COR-L47 (cell line): ENCODE measurements around the gene CYP2C19.
"Not testable (repeated sequence)": the region's sequence is repeated elsewhere in the genome, so short reads cannot be mapped to it uniquely, and the experiment has no call there.

Experiments
- DNase-seq: peaks from one replicate; lab custom pipeline; 2025; lab: John Stamatoyannopoulos, UW

The CYP2C19 gene

DNA sequence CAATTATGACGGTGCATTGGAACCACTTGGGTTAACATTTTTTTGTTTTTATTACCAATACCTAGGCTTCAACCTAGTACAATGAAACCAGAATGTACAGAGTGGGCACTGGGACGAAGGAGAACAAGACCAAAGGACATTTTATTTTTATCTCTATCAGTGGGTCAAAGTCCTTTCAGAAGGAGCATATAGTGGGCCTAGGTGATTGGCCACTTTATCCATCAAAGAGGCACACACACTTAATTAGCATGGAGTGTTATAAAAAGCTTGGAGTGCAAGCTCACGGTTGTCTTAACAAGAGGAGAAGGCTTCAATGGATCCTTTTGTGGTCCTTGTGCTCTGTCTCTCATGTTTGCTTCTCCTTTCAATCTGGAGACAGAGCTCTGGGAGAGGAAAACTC lies at the start of gene CYP2C19:
CYP2C19 (plus strand) TSS at position 289 of the 400 bp plus-strand sequence; CDS start at position 314, 25 bp downstream.
- DNase-seq: no peak

- DNase-seq: no peak
These were observed 36.6 kb upstream of the CYP2C19 start for GRCh38 chr10:94725871-94726270.

DNA sequence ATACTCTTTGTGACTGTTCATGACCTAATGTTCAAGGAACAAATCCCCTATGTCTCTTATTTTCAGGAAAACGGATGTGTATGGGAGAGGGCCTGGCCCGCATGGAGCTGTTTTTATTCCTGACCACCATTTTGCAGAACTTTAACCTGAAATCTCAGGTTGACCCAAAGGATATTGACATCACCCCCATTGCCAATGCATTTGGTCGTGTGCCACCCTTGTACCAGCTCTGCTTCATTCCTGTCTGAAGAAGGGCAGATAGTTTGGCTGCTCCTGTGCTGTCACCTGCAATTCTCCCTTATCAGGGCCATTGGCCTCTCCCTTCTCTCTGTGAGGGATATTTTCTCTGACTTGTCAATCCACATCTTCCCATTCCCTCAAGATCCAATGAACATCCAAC lies 27.3 kb upstream of the CYP2C19 start:
- DNase-seq: no peak

DNA sequence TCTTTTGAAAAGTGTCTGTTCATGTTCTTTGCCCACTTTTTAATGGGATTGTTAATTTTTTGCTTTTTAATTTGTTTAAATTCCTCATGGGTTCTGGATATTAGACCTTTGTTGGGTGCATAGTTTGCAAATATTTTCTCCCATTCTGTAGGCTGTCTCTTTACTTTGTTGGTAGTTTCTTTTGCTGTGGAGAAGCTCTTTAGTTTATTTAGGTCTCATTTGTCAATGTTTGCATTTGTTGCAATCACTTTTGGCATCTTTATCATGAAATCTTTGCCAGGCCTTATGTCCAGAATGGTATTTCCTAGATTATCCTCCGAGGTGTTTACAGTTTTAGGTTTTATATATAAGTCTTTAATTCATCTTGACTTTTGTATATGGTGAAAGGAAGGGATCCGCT lies 23.9 kb upstream of the CYP2C19 start:
- DNase-seq: no peak

DNA sequence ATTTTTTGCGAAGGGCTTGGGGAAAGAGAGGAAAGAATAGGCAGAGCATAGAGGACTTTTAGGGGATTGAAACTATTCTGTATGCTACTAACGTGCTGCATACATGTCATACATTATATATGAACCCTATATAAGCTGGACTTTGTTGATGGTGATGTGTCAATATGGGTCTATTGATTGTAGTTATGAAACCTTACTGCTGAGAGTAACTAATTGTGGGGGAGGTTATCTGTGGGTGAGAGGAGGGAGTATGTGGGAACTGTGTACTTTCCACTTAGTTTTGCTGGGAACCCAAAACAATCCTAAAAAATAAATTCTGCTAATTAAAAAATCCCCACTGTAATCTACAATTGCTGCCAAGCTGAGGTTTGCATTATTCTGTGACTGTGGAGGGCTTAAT lies 15.3 kb upstream of the CYP2C19 start:
- no peak for DNase-seq

DNA sequence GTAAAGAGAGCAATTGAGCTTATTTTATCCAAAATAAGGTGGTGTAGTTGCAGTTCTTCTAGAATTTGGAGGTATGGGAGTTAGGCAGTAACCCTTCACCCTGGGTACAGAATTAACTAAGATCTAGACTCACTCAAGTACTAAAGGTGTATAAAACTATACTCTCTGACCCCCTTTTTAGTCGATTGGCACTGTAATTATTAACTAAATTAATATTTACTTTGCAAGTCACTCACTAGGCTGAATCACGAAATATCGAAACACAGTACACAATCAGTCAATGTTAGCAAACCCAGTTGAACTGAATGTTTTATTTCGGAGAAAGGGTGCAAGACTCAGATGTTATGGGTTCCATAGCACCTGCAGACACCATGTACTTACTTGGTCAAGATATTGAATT lies 14.6 kb upstream of the CYP2C19 start:
- no peak for DNase-seq

DNA sequence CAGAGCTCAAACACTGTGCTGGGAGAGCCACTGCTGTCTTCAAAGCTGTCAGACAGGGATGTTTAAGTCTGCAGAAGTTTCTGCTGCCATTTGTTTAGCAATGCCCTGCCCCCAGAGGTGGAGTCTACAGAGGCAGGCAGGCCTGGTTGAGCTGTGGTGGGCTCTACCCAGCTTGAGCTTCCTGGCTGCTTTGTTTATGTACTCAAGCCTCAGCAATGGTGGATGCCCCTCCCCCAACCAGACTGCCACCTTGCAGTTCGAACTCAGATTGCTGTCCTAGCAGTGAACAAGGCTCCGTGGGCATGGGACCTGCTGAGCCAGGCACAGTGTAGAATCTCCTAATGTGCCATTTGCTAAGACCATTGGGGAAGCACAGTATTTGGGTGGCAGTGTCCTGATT lies 4.6 kb upstream of the CYP2C19 start:
- no peak for DNase-seq

- DNase-seq: no peak
These were observed 1.8 kb upstream of the CYP2C19 start for GRCh38 chr10:94760586-94761178.

- DNase-seq: not testable (repeated sequence)
These were observed 12.9 kb downstream of the CYP2C19 start for GRCh38 chr10:94775425-94775824.

DNA sequence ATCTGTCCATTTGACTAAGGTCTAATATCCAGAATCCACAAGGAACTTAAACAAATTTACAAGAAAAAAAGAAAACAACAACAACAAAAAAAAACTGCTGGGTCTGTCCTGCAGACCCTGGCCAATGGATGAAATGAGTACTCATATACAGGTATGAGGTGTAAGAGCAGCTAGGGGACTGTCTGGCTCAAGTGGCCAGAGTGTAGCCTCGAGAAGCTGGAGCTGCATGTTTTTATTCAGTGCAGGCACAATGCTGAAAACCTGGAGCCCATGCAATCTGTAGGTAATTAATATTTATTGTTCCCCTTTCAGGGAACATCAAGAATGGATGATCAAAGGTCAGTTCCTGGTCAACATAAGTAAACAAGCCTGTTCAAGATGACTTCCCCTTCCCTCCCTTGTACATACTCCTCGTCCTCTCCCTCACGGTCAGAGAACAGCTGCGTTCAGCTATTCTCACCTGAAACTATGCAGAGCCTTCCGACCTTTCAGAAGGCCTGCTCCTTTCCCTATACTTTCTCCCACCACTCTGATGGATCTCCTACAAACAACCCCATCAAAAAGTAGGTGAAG lies 15.5 kb downstream of the CYP2C19 start:
- DNase-seq: no peak

- DNase-seq: no peak
These were observed 18.4 kb downstream of the CYP2C19 start for GRCh38 chr10:94780844-94781243.

- DNase-seq: no peak
These were observed 21.8 kb downstream of the CYP2C19 start for GRCh38 chr10:94784256-94784655.

GRCh38 chr10:94785211-94785610 lies 22.7 kb downstream of the CYP2C19 start:
- DNase-seq: no peak

DNA sequence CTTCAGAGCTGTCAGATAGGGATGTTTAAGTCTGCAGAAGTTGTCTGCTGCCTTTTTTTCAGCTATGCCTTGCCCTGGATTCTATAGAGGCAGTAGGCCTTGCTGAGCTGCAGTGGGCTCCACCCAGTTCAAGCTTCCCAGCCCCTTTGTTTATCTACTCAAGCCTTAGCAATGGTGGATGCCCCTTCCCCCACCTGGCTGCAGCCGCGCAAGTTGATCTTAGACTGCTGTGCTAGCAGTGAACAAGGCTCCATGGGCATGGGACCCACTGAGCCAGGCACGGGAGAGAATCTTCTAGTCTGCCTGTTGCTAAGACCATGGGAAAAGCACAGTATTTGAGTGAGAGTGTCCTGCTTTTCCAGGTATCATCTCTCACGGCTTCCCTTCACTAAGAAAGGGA lies 38.1 kb downstream of the CYP2C19 start:
- not testable (repeated sequence) for DNase-seq

GRCh38 chr10:94803307-94803706 lies 40.8 kb downstream of the CYP2C19 start:
- DNase-seq: no peak

- DNase-seq: not testable (repeated sequence)
These were observed 67.5 kb downstream of the CYP2C19 start for GRCh38 chr10:94830025-94830424.

- no peak for DNase-seq
These were observed 83.7 kb downstream of the CYP2C19 start for GRCh38 chr10:94846204-94846603.

- no peak for DNase-seq
These were observed 88.3 kb downstream of the CYP2C19 start for GRCh38 chr10:94850766-94851165.

DNA sequence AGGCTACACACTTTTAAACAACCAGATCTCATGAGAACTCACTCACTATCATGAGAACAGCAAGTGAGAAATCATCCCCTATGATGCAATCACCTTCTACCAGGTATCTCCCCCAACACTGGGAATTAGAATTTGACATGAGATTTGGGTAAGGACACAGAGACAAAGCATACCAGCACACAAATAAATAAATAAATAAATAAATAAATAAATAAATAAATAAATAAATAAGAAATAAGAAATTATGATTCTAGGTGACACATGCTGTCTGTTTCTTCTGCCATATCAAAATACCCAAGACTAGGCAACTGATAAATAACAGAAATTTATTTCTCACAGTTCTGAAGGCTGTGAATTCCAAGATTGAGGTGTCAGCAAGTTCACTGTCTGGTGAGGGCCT lies 88.8 kb downstream of the CYP2C19 start:
- DNase-seq: no peak

DNA sequence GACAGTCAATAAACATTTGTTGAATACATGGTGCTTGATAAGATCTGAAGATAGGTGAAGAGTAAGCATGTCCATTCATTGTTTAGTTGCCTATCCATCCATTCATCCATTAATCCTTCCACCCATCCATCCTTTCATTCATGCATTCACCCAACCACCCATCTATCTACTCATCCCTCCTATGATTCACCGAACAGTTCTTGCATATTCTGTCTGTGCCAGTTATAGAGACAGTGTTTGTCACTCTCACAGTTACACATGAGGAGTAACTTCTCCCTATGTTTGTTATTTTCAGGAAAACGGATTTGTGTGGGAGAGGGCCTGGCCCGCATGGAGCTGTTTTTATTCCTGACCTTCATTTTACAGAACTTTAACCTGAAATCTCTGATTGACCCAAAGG lies 90.0 kb downstream of the CYP2C19 start:
- DNase-seq: no peak

DNA sequence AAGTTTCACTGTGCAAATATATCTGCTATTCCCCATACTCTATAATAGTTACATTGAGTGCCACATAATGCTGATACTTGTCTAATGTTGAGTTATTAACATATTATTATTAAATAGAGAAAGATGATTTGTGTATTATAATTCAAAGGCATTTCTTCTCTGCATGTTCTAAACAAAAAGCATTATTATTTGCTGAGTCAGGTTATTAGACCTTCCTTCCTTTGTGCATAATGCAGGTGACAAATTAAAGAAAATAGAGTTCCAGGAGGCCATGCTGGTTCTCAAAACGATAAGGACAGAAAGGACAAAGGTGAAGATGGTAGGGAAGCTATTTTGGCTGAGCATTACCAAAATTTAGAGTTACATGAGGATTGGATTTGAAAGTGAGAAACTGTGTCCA lies 90.6 kb downstream of the CYP2C19 start:
- no peak for DNase-seq

DNA sequence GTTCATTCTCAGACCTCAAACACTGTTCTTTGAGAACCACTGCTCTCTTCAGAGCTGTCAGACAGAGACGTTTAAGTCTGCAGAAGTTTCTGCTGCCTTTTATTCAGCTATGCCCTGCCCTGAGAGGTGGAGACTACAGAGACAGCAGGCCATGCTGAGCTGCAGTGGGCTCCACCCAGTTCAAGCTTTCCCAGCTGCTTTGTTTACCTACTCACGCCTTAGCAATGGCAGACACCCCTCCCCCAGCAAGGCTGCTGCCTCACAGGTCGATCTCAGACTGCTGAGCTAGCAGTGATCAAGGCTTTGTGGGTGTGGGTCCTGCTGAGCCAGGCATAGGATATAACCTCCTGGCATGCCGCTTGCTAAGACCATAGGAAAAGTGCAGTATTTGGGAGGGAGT lies 95.5 kb downstream of the CYP2C19 start:
- DNase-seq: no peak

DNA sequence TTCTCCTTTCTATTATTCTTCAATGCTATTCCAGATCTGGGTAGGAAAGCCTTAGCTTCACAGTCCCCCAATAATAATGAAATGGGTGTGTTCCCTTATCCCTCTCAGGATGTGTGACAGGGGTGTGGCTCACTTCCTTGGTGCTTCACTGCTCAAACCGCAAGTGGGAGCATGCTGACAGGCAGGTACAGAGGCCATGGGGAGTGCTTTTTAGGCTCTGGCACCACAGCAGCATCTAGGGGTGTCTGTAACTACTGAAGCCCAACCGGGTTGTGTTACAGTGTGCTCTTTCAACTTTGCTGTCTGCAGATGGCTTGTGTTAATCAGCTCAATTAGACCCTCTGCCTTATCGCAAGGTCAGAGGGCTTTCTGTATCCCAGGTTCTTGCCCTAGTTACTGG lies 96.6 kb downstream of the CYP2C19 start:
- no peak for DNase-seq

DNA sequence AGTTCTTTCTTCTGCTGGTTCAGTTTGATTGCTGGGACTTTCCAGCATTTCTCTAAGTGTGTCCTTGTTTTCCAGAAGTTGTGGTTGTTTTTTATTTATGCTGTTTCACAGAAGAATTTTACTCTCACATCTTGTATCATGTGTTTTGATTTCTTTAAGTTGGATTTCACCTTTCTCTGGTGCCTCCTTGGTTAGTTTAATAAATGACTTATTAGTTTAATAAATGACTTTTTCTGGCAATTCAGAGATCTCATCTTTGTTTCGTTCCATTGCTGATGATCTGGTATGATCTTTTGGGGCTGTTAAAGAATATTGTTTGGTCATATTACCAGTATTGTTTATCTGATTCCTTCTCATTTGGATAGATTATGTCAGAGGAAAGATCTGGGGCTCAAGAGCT lies 116.2 kb downstream of the CYP2C19 start:
- DNase-seq: no peak
